Measurements from ENCODE around the gene IL6.

The IL6 gene

DNA sequence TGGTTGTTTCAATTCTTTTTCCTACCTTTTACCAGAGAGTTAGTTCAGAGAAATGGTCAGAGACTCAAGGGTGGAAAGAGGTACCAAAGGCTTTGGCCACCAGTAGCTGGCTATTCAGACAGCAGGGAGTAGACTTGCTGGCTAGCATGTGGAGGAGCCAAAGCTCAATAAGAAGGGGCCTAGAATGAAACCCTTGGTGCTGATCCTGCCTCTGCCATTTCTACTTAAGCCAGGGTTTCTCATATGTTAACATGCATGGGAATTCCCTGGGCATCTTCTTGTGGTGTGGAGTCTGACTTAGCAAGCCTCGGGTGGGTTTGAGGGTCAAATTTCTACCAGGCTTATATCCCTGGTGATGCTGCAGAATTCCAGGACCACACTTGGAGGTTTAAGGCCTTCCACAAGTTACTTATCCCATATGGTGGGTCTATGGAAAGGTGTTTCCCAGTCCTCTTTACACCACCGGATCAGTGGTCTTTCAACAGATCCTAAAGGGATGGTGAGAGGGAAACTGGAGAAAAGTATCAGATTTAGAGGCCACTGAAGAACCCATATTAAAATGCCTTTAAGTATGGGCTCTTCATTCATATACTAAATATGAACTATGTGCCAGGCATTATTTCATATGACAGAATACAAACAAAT, 3.2 kb downstream of the IL6 start:
- ATAC-seq, result no peak
- Mint-ChIP-seq H3K4me1 (peaks cover 25% of the 10 kb centered on the region), H3K4me3 (no peak overlapping the region), H3K27ac (no peak overlapping the region), H3K36me3 (no peaks in the 10 kb centered on the region), H3K9me3 (no peaks in the 10 kb centered on the region)
- DNase-seq (ENCODE audit: low spot score in 2 of 2), result no peak

DNA sequence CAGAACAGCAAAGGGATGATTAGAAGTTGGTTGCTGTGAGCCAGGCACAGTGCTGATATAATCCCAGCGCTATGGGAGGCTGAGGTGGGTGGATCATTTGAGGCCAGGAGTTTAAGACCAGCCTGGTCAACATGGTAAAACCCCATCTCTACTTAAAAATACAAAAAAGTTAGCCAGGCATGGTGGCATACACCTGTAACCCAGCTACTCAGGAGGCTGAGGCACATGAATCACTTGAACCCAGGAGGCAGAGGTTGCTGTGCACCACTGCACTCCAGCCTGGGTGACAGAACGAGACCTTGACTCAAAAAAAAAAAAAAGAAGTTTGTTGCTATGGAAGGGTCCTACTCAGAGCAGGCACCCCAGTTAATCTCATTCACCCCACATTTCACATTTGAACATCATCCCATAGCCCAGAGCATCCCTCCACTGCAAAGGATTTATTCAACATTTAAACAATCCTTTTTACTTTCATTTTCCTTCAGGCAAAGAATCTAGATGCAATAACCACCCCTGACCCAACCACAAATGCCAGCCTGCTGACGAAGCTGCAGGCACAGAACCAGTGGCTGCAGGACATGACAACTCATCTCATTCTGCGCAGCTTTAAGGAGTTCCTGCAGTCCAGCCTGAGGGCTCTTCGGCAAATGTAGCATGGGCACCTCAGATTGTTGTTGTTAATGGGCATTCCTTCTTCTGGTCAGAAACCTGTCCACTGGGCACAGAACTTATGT, 4.1 kb downstream of the IL6 start:
- no peak overlapping the region for H3K27ac Mint-ChIP-seq
- no peaks in the 10 kb centered on the region for H3K36me3 Mint-ChIP-seq
- no peaks in the 10 kb centered on the region for H3K9me3 Mint-ChIP-seq
- DNase-seq (ENCODE audit: low spot score in 2 of 2) (no peak), ATAC-seq (no peak)
- H3K4me1 Mint-ChIP-seq, result peaks cover 19% of the 10 kb centered on the region
- H3K4me3 Mint-ChIP-seq, result peak overlapping the region; percentile 4

DNA sequence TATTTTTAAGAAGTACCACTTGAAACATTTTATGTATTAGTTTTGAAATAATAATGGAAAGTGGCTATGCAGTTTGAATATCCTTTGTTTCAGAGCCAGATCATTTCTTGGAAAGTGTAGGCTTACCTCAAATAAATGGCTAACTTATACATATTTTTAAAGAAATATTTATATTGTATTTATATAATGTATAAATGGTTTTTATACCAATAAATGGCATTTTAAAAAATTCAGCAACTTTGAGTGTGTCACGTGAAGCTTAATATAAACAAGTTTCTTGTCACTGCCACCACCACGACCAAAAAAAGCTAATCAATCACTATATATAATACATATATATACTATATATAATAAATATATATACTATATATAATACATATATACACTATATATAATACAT, 4.8 kb downstream of the IL6 start:
- no peak overlapping the region for H3K4me3 Mint-ChIP-seq
- ATAC-seq (no peak), DNase-seq (ENCODE audit: low spot score in 2 of 2) (no peak)
- H3K4me1 Mint-ChIP-seq, result peaks cover 14% of the 10 kb centered on the region
- no peaks in the 10 kb centered on the region for H3K36me3 Mint-ChIP-seq
- no peaks in the 10 kb centered on the region for H3K9me3 Mint-ChIP-seq
- H3K27ac Mint-ChIP-seq, result no peak overlapping the region

DNA sequence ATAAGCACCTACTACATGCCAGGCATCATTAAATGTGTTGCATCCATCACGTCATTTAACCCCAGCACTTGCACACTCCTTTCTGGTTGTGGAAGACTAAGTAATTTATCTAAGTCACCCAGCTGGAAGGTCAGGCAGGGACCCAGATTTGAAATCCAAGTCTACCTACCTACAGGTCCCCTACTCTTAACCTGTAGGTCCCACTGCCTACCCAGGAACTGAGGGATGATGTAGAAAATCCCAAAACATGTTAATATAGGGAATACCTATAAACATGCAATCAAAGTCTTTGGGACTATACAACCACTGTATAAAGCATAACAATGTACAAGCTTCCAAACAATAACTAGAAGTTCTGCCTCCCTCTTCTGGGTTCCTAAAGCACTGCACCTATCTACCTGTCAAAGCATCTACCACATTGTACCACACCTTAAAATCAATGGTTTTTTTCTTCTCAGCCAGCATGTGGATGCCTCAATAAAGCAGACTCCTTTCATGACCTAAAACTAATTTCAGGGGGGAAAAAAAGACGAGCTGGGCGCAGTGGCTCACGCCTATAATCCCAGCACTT, 5.6 kb downstream of the IL6 start:
- ATAC-seq, result no peak
- no peak for DNase-seq (ENCODE audit: low spot score in 2 of 2)
- Mint-ChIP-seq H3K4me1 (peaks cover 7% of the 10 kb centered on the region), H3K36me3 (no peaks in the 10 kb centered on the region), H3K4me3 (no peak overlapping the region), H3K9me3 (peaks cover 6% of the 10 kb centered on the region), H3K27ac (no peak overlapping the region)

DNA sequence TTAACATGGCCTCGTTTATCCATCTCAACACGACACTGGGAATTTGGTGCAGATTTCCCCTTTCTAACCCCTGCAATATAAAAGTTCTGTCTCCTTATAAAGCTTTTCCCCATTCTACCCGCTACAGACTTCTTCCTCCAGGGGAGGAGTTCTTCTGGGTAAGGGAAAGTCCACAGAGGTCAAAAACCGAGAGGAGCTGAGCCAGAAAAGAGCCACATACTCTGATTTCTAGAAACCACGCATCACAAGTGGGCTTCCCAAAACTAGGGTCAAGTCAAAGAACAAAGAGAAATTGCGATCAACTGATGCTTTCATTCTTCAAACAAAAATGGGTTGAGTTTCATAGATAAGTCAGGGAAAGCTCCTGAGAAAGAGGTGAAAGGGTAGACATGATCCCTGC, 6.8 kb downstream of the IL6 start:
- no peak overlapping the region for H3K4me3 Mint-ChIP-seq
- H3K4me1 Mint-ChIP-seq, result peaks cover 7% of the 10 kb centered on the region
- DNase-seq (ENCODE audit: low spot score in 2 of 2) (no peak), ATAC-seq (no peak)
- no peaks in the 10 kb centered on the region for H3K36me3 Mint-ChIP-seq
- peaks cover 6% of the 10 kb centered on the region for H3K9me3 Mint-ChIP-seq
- H3K27ac Mint-ChIP-seq, result no peak overlapping the region

DNA sequence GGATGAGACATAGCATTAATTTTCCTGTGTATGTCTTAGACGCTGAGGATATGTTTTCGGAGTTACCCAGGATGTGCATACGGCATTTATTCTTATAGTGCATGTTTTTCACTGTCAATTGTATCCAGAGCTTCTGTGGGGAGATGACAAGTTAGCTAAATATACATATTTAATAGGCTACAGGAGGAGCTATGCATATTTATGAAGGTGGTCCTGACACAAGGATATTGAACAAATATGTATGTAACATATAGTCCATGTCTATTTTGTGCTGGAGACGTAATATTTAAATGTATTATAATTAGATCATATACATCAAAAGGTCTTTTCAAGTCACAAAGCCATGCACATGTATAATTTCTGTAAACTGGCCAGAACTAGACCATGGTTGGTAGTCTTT, 16.0 kb downstream of the IL6 start:
- H3K4me3 Mint-ChIP-seq, result no peak overlapping the region
- no peaks in the 10 kb centered on the region for H3K36me3 Mint-ChIP-seq
- no peaks in the 10 kb centered on the region for H3K9me3 Mint-ChIP-seq
- H3K27ac Mint-ChIP-seq, result no peak overlapping the region
- no peaks in the 10 kb centered on the region for H3K4me1 Mint-ChIP-seq
- no peak for DNase-seq (ENCODE audit: low spot score in 2 of 2)
- ATAC-seq, result no peak

DNA sequence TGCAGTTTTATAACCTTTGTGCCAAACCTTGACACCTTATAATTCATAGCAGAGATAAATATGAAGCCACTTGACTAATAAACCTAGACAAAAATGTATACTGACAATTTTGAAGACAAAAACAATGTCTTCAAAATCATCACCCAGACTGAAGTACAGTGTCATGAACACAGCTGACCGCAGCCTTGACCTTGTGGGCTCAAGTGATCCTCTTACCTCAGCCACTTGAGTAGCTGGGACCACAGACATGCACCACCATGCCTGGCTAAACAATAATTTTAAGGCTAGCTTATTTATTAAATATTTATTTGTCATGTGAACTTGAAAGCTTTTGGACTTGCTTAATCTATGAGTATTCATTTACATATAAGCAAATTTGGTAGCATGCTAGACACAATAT, 24.3 kb downstream of the IL6 start:
- DNase-seq (ENCODE audit: low spot score in 2 of 2) (no peak), ATAC-seq (no peak)
- Mint-ChIP-seq H3K36me3 (no peaks in the 10 kb centered on the region), H3K4me1 (no peaks in the 10 kb centered on the region), H3K4me3 (no peak overlapping the region), H3K27ac (no peak overlapping the region), H3K9me3 (peaks cover 5% of the 10 kb centered on the region)

DNA sequence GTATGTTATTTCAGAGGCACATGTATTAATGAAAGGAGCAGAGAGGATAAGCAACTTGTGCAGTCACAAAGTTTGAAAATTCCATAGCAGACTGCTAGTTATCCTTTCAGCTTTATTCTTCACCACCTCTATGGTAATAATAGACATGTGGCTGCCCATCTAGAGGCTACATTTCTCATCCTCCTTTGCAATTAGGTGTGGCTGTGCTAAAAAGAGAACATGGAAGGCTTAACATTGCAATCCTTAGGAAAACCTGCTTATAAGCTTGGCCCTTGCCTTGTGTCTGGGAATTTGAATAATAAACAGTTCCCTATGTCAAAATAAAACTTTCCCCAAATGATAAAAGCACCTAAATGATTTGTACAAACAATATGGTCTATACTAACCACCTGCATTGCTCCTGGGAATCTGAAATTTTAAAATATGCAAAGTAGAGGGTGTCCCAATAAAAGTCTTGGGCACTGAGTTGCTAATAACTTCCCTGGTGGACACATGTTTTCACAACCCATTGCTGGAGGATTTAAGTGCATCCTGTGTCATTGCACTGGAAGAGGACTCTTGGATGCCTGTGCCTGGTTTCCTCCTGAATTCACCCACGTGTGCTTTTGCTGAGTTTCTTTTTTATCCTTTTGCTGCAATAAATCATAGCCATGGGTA, 30.5 kb downstream of the IL6 start:
- H3K4me1 Mint-ChIP-seq, result no peaks in the 10 kb centered on the region
- peaks cover 5% of the 10 kb centered on the region for H3K9me3 Mint-ChIP-seq
- no peak overlapping the region for H3K27ac Mint-ChIP-seq
- H3K4me3 Mint-ChIP-seq, result no peak overlapping the region
- ATAC-seq, result no peak
- H3K36me3 Mint-ChIP-seq, result no peaks in the 10 kb centered on the region
- no peak for DNase-seq (ENCODE audit: low spot score in 2 of 2)

DNA sequence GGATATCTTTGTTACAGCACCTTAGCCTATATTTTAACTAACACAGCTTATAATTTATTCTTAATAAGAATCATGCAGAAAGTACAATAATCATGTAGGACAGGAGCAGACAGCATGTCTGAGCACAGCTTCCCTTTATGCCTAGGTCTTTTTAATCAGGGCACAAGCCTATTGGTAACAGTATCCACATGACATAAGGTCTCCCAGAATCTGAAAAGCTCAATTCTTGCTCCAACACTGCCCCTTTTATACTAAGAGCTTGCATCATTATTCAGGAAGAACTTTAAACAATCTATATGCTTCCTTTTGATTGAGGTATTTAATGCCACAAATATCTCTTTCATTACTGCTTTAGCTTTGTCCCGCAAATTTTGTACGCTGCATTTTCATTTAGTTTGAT, 31.6 kb downstream of the IL6 start:
- ATAC-seq, result no peak
- no peak overlapping the region for H3K4me3 Mint-ChIP-seq
- DNase-seq (ENCODE audit: low spot score in 2 of 2), result no peak
- peaks cover 5% of the 10 kb centered on the region for H3K9me3 Mint-ChIP-seq
- no peak overlapping the region for H3K27ac Mint-ChIP-seq
- no peaks in the 10 kb centered on the region for H3K36me3 Mint-ChIP-seq
- H3K4me1 Mint-ChIP-seq, result no peaks in the 10 kb centered on the region

DNA sequence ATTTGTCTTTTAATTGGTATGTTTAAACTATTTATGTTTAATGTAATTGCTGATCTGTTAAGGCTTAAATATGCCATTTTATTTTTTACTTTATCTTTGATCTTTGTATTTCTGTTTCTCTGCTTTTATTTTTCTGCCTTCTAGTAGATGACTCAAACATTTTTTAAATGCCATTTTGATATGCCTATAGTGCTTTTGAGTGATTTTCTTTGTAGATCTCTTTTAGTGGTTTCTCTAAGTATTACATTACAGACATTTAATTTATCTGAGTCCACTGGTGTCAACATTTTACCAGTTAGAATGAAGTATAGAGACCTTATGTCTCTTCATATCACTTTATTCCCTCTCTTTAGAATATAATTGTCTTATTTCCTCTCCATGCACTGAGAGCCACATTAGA, 32.7 kb downstream of the IL6 start:
- ATAC-seq (no peak), DNase-seq (ENCODE audit: low spot score in 2 of 2) (no peak)
- Mint-ChIP-seq H3K9me3 (no peaks in the 10 kb centered on the region), H3K36me3 (no peaks in the 10 kb centered on the region), H3K4me1 (no peaks in the 10 kb centered on the region), H3K27ac (no peak overlapping the region), H3K4me3 (no peak overlapping the region)

DNA sequence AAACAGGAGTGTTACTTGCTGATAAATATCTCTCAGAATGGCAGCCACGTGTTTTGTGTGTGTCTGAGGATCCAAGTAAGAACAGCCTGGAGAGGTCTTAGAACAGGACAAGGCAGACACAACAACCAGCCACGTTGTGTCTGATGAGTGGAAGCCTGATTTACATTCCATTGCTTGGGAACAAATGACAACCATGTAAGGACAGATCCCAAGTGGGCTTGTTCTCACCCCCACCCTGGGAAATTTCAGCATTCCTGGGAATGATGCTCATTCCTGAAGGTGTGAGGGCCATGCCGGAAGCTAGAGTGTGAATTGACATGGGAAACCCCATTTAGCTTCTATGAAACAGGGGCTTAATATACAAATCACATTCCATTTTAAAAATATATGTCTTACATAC, 35.9 kb downstream of the IL6 start:
- DNase-seq (ENCODE audit: low spot score in 2 of 2) (no peak), ATAC-seq (no peak)
- H3K27ac Mint-ChIP-seq, result no peak overlapping the region
- H3K36me3 Mint-ChIP-seq, result no peaks in the 10 kb centered on the region
- H3K4me3 Mint-ChIP-seq, result no peak overlapping the region
- H3K9me3 Mint-ChIP-seq, result no peaks in the 10 kb centered on the region
- H3K4me1 Mint-ChIP-seq, result no peaks in the 10 kb centered on the region

DNA sequence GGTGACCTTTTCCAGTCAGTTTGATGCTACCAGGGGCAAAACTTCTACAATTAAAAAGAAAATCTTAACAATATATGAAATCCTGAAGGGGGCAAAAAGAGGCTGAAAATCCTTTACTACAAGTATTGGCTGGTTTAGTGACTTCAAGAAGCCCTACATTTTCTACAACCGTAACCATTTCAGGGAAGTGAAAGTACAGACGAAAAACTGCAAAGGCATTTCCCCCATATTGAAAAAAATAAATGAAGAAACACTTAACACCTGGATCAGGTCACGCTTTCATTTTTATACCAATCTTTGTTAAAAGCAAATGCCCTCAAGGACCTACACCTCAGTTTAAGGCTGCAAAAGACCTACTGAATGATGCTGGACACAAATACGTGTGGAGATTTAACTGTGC, 38.6 kb downstream of the IL6 start:
- ATAC-seq (no peak), DNase-seq (ENCODE audit: low spot score in 2 of 2) (no peak)
- H3K36me3 Mint-ChIP-seq, result no peaks in the 10 kb centered on the region
- no peak overlapping the region for H3K27ac Mint-ChIP-seq
- no peaks in the 10 kb centered on the region for H3K9me3 Mint-ChIP-seq
- no peaks in the 10 kb centered on the region for H3K4me1 Mint-ChIP-seq
- H3K4me3 Mint-ChIP-seq, result no peak overlapping the region

DNA sequence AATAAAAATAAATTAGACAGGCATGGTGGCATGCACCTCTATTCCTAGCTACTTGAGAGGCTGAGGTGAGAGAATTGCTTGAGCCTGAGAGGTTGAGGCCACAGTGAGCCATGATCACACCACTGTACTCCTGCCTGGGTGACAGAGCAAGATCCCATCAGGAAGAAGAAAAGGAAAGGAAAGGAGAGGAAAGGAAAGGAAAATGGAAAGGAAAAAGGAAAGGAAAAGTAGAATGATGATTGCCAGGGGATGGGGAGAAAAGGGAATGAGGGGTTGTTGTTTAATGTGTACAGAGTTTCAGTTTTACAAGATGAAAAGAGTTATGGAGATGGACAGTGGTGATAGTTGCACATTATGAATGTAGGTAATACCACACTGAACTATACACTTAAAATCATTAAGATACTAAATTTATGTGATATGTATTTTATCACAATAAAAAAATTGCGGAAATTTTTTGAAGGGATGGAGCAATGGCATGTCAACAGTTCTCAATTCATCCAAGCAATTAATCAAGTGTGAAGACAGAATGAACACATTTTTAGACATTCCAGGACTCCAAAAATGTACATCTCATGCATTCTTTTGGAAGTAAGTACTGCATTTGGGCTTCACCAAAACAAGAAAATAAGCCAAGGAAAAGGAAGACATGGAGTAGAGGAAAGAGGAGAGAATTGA, 44.3 kb downstream of the IL6 start:
- no peak for DNase-seq (ENCODE audit: low spot score in 2 of 2)
- no peak for ATAC-seq
- Mint-ChIP-seq H3K4me1 (no peaks in the 10 kb centered on the region), H3K4me3 (no peak overlapping the region), H3K27ac (no peak overlapping the region), H3K36me3 (no peaks in the 10 kb centered on the region), H3K9me3 (no peaks in the 10 kb centered on the region)

DNA sequence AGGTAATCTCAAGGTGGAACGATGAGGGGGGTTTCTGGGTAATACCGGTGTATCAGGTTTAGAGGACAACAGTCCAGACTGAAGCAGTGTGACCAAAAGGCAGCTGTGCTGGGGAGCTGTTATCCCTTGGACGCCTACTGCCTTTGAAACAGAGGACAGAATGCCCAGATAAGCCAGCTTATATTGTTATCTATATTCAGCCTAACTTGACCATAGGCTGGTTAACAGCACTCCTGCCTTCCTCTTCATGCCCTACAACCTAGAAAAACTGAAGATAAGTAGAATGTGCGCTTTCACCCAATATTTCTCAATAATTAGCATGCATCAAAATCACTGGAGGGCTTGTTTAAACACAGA, 44.9 kb downstream of the IL6 start:
- ATAC-seq, result no peak
- Mint-ChIP-seq H3K9me3 (no peaks in the 10 kb centered on the region), H3K27ac (no peak overlapping the region), H3K4me1 (no peaks in the 10 kb centered on the region), H3K4me3 (no peak overlapping the region), H3K36me3 (no peaks in the 10 kb centered on the region)
- DNase-seq (ENCODE audit: low spot score in 2 of 2), result no peak

DNA sequence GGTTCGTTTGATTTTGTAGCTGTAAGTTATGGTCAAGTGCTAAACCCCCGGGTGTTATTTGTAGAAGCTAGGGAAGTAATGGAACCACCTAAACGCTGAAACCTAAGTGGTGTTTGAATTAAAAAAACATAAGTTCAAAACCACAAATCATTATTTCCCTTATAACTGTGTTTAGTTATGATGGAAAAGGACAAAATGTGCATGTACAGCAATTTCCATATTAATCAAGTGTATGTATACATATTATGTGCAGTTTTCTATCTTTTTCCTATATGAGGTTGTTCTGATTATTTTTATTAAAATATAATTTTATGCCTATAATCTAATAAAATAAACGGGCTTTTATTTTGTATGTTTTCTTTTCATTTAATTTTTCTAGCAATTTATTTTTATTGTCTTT, 45.9 kb downstream of the IL6 start:
- Mint-ChIP-seq H3K27ac (no peak overlapping the region), H3K4me1 (no peaks in the 10 kb centered on the region), H3K9me3 (no peaks in the 10 kb centered on the region), H3K36me3 (no peaks in the 10 kb centered on the region), H3K4me3 (no peak overlapping the region)
- DNase-seq (ENCODE audit: low spot score in 2 of 2), result no peak
- ATAC-seq, result no peak

Measured in stimulated activated effector memory CD8-positive, alpha-beta T cell treated with anti-CD3 and anti-CD28 coated beads, Interleukin-12 subunit alpha, Interleukin-12 subunit beta, amount 100 ng/mL, for 72 hours (primary cell).